ENCODE data around the gene C3orf22. TPM values are rescaled to one million over a fixed set of nuclear protein-coding genes. Genes with fewer than 3 reads are reported as not detected.

C3orf22 gene
- total and polyA plus RNA-seq, 2 experiments from 2014 or later = not detected

GRCh38 chr3:126553284-126554084 is 5.2 kb downstream of the C3orf22 start:
- H3K27ac ChIP-seq = no peak overlapping the region
- DNase-seq = no peak
- H3K79me2 ChIP-seq (ENCODE audit: insufficient read depth) = no peaks in the 10 kb centered on the region
- H4K20me1 ChIP-seq (ENCODE audit: insufficient read depth) = no peaks in the 10 kb centered on the region
- no peaks in the 10 kb centered on the region for H3K9me3 ChIP-seq (ENCODE audit: low read depth)
- TF ChIP-seq EZH2 (IDR thresholded peaks at IDR 0.05; ENCODE audit: insufficient read depth, poor library complexity, severe bottlenecking) (no peak), EZH2phosphoT487 (IDR thresholded peaks at IDR 0.05; ENCODE audit: insufficient read depth, low read depth) (no peak)
- H3K9ac ChIP-seq = no peak overlapping the region
- no peak overlapping the region for H3K4me3 ChIP-seq
- in situ Hi-C loops (cut with MboI) = no loop called here
- H2AFZ ChIP-seq = no peak overlapping the region
- no peaks in the 10 kb centered on the region for H3F3A ChIP-seq (ENCODE audit: insufficient read depth)
- 70 to 72% methylated on average over 16 to 19 of the region's 19 CpGs for WGBS, 2 experiments (ENCODE audit: low coverage in 1 of 2, low lambda C conversion rate in 2 of 2, missing lambda C conversion rate in 2 of 2)
- H3K27me3 ChIP-seq (replicated peaks; ENCODE audit: insufficient read depth) = no peaks in the 10 kb centered on the region
- no peaks in the 10 kb centered on the region for H3K4me1 ChIP-seq (ENCODE audit: insufficient read depth)
- no peaks in the 10 kb centered on the region for H3K36me3 ChIP-seq (ENCODE audit: low read depth)
- no peak overlapping the region for H3K4me2 ChIP-seq (ENCODE audit: unreplicated experiment)
- no peaks in the 10 kb centered on the region for H3K9me2 ChIP-seq (ENCODE audit: insufficient read depth)

GRCh38 chr3:126552688-126553283 is 5.9 kb downstream of the C3orf22 start:
- Histone ChIP-seq H2AFZ (no peak overlapping the region), H3K27me3 (replicated peaks; ENCODE audit: insufficient read depth) (no peaks in the 10 kb centered on the region), H3K9me3 (ENCODE audit: low read depth) (no peaks in the 10 kb centered on the region), H3K4me1 (ENCODE audit: insufficient read depth) (no peaks in the 10 kb centered on the region), H3K27ac (no peak overlapping the region), H4K20me1 (ENCODE audit: insufficient read depth) (no peaks in the 10 kb centered on the region), H3K4me2 (ENCODE audit: unreplicated experiment) (no peak overlapping the region), H3K36me3 (ENCODE audit: low read depth) (no peaks in the 10 kb centered on the region), H3K9ac (no peak overlapping the region), H3K4me3 (no peak overlapping the region), H3K79me2 (ENCODE audit: insufficient read depth) (no peaks in the 10 kb centered on the region), H3F3A (ENCODE audit: insufficient read depth) (no peaks in the 10 kb centered on the region), H3K9me2 (ENCODE audit: insufficient read depth) (no peaks in the 10 kb centered on the region)
- TF ChIP-seq EZH2phosphoT487 (IDR thresholded peaks at IDR 0.05; ENCODE audit: insufficient read depth, low read depth) = no peak
- 66 to 67% methylated on average over 14 of the region's 14 CpGs for WGBS, 2 experiments (ENCODE audit: low coverage in 1 of 2, low lambda C conversion rate in 2 of 2, missing lambda C conversion rate in 2 of 2)
- in situ Hi-C loops (cut with MboI) = no loop called here
- DNase-seq = no peak

- no peak for TF ChIP-seq EZH2 (IDR thresholded peaks at IDR 0.05; ENCODE audit: insufficient read depth, poor library complexity, severe bottlenecking)
- TF ChIP-seq EZH2phosphoT487 (IDR thresholded peaks at IDR 0.05; ENCODE audit: insufficient read depth, low read depth) = no peak
- Histone ChIP-seq H3K27me3 (replicated peaks; ENCODE audit: insufficient read depth) (no peaks in the 10 kb centered on the region), H3F3A (ENCODE audit: insufficient read depth) (no peaks in the 10 kb centered on the region), H3K27ac (no peak overlapping the region), H4K20me1 (ENCODE audit: insufficient read depth) (no peaks in the 10 kb centered on the region), H3K9me3 (ENCODE audit: low read depth) (no peaks in the 10 kb centered on the region), H3K79me2 (ENCODE audit: insufficient read depth) (no peaks in the 10 kb centered on the region), H3K36me3 (ENCODE audit: low read depth) (no peaks in the 10 kb centered on the region), H2AFZ (no peak overlapping the region), H3K9me2 (ENCODE audit: insufficient read depth) (no peaks in the 10 kb centered on the region), H3K4me1 (ENCODE audit: insufficient read depth) (no peaks in the 10 kb centered on the region), H3K9ac (no peak overlapping the region), H3K4me2 (ENCODE audit: unreplicated experiment) (no peak overlapping the region), H3K4me3 (no peak overlapping the region)
- no peak for DNase-seq
- in situ Hi-C loops (cut with MboI) = no loop called here
- 50 to 56% methylated on average over 14 to 16 of the region's 17 CpGs for WGBS, 2 experiments (ENCODE audit: low coverage in 1 of 2, low lambda C conversion rate in 2 of 2, missing lambda C conversion rate in 2 of 2)
Observed at GRCh38 chr3:126551839-126552687, 6.7 kb downstream of the C3orf22 start.

- no peaks in the 10 kb centered on the region for H3K79me2 ChIP-seq (ENCODE audit: insufficient read depth)
- no peaks in the 10 kb centered on the region for H4K20me1 ChIP-seq (ENCODE audit: insufficient read depth)
- TF ChIP-seq EZH2 (IDR thresholded peaks at IDR 0.05; ENCODE audit: insufficient read depth, poor library complexity, severe bottlenecking) (no peak), EZH2phosphoT487 (IDR thresholded peaks at IDR 0.05; ENCODE audit: insufficient read depth, low read depth) (no peak)
- no peaks in the 10 kb centered on the region for H3F3A ChIP-seq (ENCODE audit: insufficient read depth)
- H3K4me1 ChIP-seq (ENCODE audit: insufficient read depth) = no peaks in the 10 kb centered on the region
- in situ Hi-C loops (cut with MboI) = no loop called here
- no peak overlapping the region for H3K4me3 ChIP-seq
- H2AFZ ChIP-seq = no peak overlapping the region
- no peaks in the 10 kb centered on the region for H3K9me2 ChIP-seq (ENCODE audit: insufficient read depth)
- no peak overlapping the region for H3K4me2 ChIP-seq (ENCODE audit: unreplicated experiment)
- H3K36me3 ChIP-seq (ENCODE audit: low read depth) = no peaks in the 10 kb centered on the region
- no peaks in the 10 kb centered on the region for H3K9me3 ChIP-seq (ENCODE audit: low read depth)
- DNase-seq = peak; percentile 21
- no peak overlapping the region for H3K27ac ChIP-seq
- 34 to 38% methylated on average over 13 of the region's 13 CpGs for WGBS, 2 experiments (ENCODE audit: low coverage in 1 of 2, low lambda C conversion rate in 2 of 2, missing lambda C conversion rate in 2 of 2)
- H3K27me3 ChIP-seq (replicated peaks; ENCODE audit: insufficient read depth) = no peaks in the 10 kb centered on the region
- no peak overlapping the region for H3K9ac ChIP-seq
Observed at GRCh38 chr3:126551121-126551838, 7.5 kb downstream of the C3orf22 start.
